ENCODE data around the gene CCDC190. TPM values are rescaled to one million over a fixed set of nuclear protein-coding genes. Genes with fewer than 3 reads are reported as not detected.
"Not testable (repeated sequence)": the region's sequence is repeated elsewhere in the genome, so short reads cannot be mapped to it uniquely, and the experiment has no call there.

The CCDC190 gene
- polyA plus RNA-seq, 1 donor from 2014 or later: not detected

- Mint-ChIP-seq H3K27me3 (peaks cover 24% of the 10 kb centered on the region), H3K9me3 (no peaks in the 10 kb centered on the region), H3K4me1 (peaks cover 4 to 6% (median 5%) of the 10 kb centered on the region in 3 donors), H3K27ac (no peak overlapping the region), H3K36me3 (no peaks in the 10 kb centered on the region), H3K4me3 (no peak overlapping the region)
These were observed 37.0 kb downstream of the CCDC190 start for GRCh38 chr1:162823771-162824525.

- Mint-ChIP-seq H3K36me3 (no peaks in the 10 kb centered on the region), H3K4me3 (peak overlapping the region in 1 of 4 donors; percentile 72), H3K9me3 (no peaks in the 10 kb centered on the region), H3K27ac (peak overlapping the region in 1 of 3 donors; percentile 76), H3K4me1 (peaks cover 4 to 6% (median 5%) of the 10 kb centered on the region in 3 donors), H3K27me3 (peaks cover 24% of the 10 kb centered on the region)
These were observed 37.7 kb downstream of the CCDC190 start for GRCh38 chr1:162823231-162823630.

DNA sequence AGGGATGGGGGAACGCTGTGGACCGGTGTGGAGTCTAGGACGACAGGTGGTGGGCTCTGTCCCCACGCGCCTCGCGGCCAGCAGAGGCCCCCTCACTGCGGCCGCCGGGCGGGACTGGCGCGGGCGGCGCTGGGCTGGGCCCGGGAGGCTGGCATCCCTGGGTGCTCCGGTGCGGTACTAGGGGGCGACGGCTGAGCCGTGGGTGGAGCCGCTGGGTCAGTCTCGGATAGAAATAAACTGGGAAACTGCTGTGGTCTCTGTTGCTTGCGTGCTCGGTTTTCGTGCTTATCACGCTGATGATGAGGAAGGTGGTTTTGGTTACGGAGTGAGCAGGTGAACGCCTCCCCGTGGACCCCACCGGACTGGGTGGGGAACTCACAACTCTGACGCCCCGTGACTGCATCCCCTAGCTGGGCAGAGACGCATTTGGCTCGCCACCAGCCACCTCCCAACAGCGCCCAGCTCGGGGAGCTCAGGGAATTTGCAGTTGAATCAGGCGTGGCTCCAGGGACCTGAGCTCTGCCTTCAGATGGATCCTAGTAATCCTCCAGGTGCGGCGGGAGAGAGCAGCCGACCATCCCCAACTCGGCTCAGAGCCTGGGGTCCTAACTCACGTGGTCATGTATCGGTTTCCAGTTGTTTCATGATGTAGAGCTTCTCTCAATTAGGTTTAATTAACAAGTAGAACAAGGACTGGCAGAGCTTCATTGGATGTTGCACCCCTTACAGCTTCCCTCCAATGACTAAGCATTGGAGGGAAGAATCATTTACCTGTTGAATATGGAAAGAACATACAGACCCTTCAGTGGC is 38.4 kb downstream of the CCDC190 start:
- H3K9me3 Mint-ChIP-seq: no peaks in the 10 kb centered on the region
- H3K4me3 Mint-ChIP-seq: peak overlapping the region in 2 of 4 donors; percentile 72 to 73
- H3K27ac Mint-ChIP-seq: no peak overlapping the region
- peaks cover 24% of the 10 kb centered on the region for H3K27me3 Mint-ChIP-seq
- H3K36me3 Mint-ChIP-seq: no peaks in the 10 kb centered on the region
- H3K4me1 Mint-ChIP-seq: peaks cover 4 to 6% (median 5%) of the 10 kb centered on the region in 3 donors

GRCh38 chr1:162818666-162819065 is 42.3 kb downstream of the CCDC190 start:
- not testable (repeated sequence) for H3K27me3 Mint-ChIP-seq, H3K4me3 Mint-ChIP-seq

GRCh38 chr1:162818136-162818535 is 42.8 kb downstream of the CCDC190 start:
- H3K27ac Mint-ChIP-seq, H3K4me1 Mint-ChIP-seq, H3K36me3 Mint-ChIP-seq, H3K9me3 Mint-ChIP-seq, H3K4me3 Mint-ChIP-seq, H3K27me3 Mint-ChIP-seq: not testable (repeated sequence)

More at GRCh38 chr1:162818666-162819065, 42.3 kb downstream of the CCDC190 start:
- not testable (repeated sequence) for H3K4me1 Mint-ChIP-seq, H3K27ac Mint-ChIP-seq, H3K9me3 Mint-ChIP-seq, H3K36me3 Mint-ChIP-seq

DNA sequence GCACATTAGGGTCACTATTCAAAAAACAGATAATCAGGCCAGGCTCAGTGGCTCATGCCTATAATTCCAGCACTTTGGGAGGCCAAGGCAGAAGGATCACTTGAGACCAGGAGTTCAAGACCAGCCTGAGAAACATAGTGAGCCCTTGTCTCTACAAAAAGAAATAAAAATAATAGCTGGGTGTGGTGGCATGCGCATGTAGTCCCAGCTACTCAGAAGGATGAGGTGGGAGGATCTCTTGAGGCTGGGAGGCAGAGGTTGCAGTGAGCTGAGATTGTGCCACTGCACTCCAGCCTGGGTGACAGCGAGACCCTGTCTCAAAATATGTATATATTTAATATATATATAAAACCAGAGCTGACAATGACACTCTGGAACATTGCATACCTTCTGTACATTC is 48.6 kb downstream of the CCDC190 start:
- not testable (repeated sequence) for H3K4me3 Mint-ChIP-seq, H3K27ac Mint-ChIP-seq, H3K36me3 Mint-ChIP-seq, H3K9me3 Mint-ChIP-seq, H3K27me3 Mint-ChIP-seq, H3K4me1 Mint-ChIP-seq

- not testable (repeated sequence) for H3K4me1 Mint-ChIP-seq, H3K27me3 Mint-ChIP-seq, H3K36me3 Mint-ChIP-seq, H3K27ac Mint-ChIP-seq, H3K4me3 Mint-ChIP-seq, H3K9me3 Mint-ChIP-seq
These were observed 53.5 kb downstream of the CCDC190 start for GRCh38 chr1:162807503-162807902.

Other genes starting within 250 kb of the CCDC190 start
- gene DDR2, start 228.7 kb downstream of the CCDC190 start, polyA plus RNA-seq: 0.43 TPM
- 26.6 TPM for gene HSD17B7, start 70.5 kb downstream of the CCDC190 start, polyA plus RNA-seq
- not detected for gene RGS4, start 208.2 kb upstream of the CCDC190 start, polyA plus RNA-seq